ENCODE measurements around the gene METTL25B. TPM values are rescaled to one million over a fixed set of nuclear protein-coding genes. Genes with fewer than 3 reads are reported as not detected.

METTL25B gene
- total and polyA plus RNA-seq, 2 of the 13 experiments (the other 11 are each of a cell fraction or from before 2014, with no cell fraction given) = 11.9 to 24.0 TPM

DNA sequence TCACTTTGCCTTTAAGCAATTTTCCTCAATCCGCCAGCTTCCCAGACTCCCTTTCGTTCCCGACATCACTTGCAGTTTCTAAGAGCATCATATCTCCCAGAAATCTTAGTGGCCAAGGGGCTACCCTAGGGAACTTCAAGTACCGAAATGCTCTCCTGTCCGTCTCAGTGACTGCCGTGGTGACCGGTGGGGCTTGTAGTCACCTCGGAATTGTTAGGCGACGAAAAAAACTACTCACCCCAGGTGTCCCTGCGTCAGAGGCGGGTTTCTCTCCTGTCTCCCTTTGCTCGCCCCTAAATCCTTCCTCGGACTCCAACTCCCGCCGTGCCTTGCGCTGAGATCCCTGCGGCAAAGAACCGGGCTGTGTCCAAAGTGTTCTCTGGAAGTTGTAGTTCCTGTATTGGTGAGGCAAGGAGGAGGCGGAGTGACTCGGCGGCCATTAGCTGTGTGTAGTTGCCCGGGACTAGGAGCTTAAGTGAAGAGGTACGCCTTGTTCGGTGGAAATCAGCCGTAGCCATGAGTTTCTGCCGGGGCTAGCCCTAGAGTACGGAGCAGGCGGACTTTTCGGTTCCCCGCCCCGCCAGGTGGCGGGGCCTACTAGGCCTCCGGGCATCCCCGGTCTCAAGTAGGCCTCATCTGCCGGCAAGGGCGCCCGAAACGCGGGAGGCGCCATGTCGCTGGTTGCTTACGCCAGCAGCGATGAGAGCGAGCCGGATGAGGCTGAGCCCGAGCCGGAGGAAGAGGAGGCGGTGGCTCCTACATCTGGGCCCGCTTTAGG is 39.0 kb downstream of the METTL25B start, which contains the start of gene PRCC (continued):
- TF ChIP-seq E2F2 (CRISPR knock-in tag; IDR thresholded peaks at IDR 0.05; ENCODE audit: borderline replicate concordance) (peak; percentile 83; the same call in 1 of the 2 replicates), KDM4B (CRISPR knock-in tag; IDR thresholded peaks at IDR 0.05) (0 out of 2 replicates have a peak, but pooled peaks have one; percentile 20), IKZF1 (IDR thresholded peaks at IDR 0.05) (no peak), SUZ12 (IDR thresholded peaks at IDR 0.05; ENCODE audit: low read depth, low read length) (peak; percentile 99), BCL6 (CRISPR knock-in tag; IDR thresholded peaks at IDR 0.05) (peak; percentile 31; the same call in 1 of the 2 replicates), ETV5 (CRISPR knock-in tag; IDR thresholded peaks at IDR 0.05; ENCODE audit: borderline replicate concordance) (peak; percentile 37; the same call in 1 of the 2 replicates), ZNF644 (CRISPR knock-in tag; IDR thresholded peaks at IDR 0.05; ENCODE audit: low read depth) (no peak), FOXC1 (CRISPR knock-in tag; IDR thresholded peaks at IDR 0.05; ENCODE audit: borderline replicate concordance) (peak; percentile 93; the same call in 1 of the 2 replicates), ZNF577 (CRISPR knock-in tag; IDR thresholded peaks at IDR 0.05; ENCODE audit: borderline replicate concordance, low read depth) (no peak; the same call in 1 of the 2 replicates), ZBTB20 (CRISPR knock-in tag; IDR thresholded peaks at IDR 0.05; ENCODE audit: borderline replicate concordance, low read depth) (no peak), RFXANK (CRISPR knock-in tag; IDR thresholded peaks at IDR 0.05) (no peak; the same call in none of the 2 replicates), RELA (CRISPR knock-in tag; IDR thresholded peaks at IDR 0.05) (no peak), ZNF660 (CRISPR knock-in tag; IDR thresholded peaks at IDR 0.05; ENCODE audit: borderline replicate concordance, low read depth) (peak; percentile 30; the same call in 1 of the 2 replicates), ZBTB7A (CRISPR knock-in tag; IDR thresholded peaks at IDR 0.05) (peak; percentile 47; the same call in 1 of the 2 replicates), FOXK1 (CRISPR knock-in tag; IDR thresholded peaks at IDR 0.05; ENCODE audit: borderline replicate concordance, low read depth) (peak; percentile 82; the same call in 1 of the 2 replicates), MXI1 (IDR thresholded peaks at IDR 0.05; ENCODE audit: borderline replicate concordance, low read depth, low read length) (peak; percentile 74; the same call in 1 of the 3 replicates), GATAD1 (CRISPR knock-in tag; IDR thresholded peaks at IDR 0.05) (peak; percentile 94), ZNF263 (CRISPR knock-in tag; IDR thresholded peaks at IDR 0.05) (no peak; the same call in 1 of the 2 replicates), NCOA1 (CRISPR knock-in tag; IDR thresholded peaks at IDR 0.05) (0 out of 2 replicates have a peak, but pooled peaks have one; percentile 31), ZNF746 (CRISPR knock-in tag; IDR thresholded peaks at IDR 0.05) (no peak), ZNF773 (CRISPR knock-in tag; IDR thresholded peaks at IDR 0.05; ENCODE audit: borderline replicate concordance) (no peak), ZKSCAN1 (IDR thresholded peaks at IDR 0.05; ENCODE audit: low read length) (no peak), ZNF878 (CRISPR knock-in tag; IDR thresholded peaks at IDR 0.05) (no peak)
- TF ChIP-seq, protein P1, sequence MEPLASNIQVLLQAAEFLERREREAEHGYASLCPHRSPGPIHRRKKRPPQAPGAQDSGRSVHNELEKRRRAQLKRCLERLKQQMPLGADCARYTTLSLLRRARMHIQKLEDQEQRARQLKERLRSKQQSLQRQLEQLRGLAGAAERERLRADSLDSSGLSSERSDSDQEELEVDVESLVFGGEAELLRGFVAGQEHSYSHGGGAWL (CRISPR knock-in tag; IDR thresholded peaks at IDR 0.05) = peak; percentile 89
- TF ChIP-seq, protein P2, sequence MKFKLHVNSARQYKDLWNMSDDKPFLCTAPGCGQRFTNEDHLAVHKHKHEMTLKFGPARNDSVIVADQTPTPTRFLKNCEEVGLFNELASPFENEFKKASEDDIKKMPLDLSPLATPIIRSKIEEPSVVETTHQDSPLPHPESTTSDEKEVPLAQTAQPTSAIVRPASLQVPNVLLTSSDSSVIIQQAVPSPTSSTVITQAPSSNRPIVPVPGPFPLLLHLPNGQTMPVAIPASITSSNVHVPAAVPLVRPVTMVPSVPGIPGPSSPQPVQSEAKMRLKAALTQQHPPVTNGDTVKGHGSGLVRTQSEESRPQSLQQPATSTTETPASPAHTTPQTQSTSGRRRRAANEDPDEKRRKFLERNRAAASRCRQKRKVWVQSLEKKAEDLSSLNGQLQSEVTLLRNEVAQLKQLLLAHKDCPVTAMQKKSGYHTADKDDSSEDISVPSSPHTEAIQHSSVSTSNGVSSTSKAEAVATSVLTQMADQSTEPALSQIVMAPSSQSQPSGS (CRISPR knock-in tag; IDR thresholded peaks at IDR 0.05) = no peak; the same call in 1 of the 2 replicates
- TF ChIP-seq, protein P3, sequence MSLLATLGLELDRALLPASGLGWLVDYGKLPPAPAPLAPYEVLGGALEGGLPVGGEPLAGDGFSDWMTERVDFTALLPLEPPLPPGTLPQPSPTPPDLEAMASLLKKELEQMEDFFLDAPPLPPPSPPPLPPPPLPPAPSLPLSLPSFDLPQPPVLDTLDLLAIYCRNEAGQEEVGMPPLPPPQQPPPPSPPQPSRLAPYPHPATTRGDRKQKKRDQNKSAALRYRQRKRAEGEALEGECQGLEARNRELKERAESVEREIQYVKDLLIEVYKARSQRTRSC (CRISPR knock-in tag; IDR thresholded peaks at IDR 0.05; ENCODE audit: low read depth) = no peak

All from HepG2 (cell line).